ENCODE data around the gene MDK.

- TF ChIP-seq CTCF (IDR thresholded peaks at IDR 0.05) (no peak), POLR2A (IDR thresholded peaks at IDR 0.05) (no peak)
These were observed 45.9 kb downstream of the MDK start for GRCh38 chr11:46427364-46427763.

Measured in Peyer's patch (tissue), 4 donors.